Measurements from ENCODE around the gene CNTNAP4.

The CNTNAP4 gene

DNA sequence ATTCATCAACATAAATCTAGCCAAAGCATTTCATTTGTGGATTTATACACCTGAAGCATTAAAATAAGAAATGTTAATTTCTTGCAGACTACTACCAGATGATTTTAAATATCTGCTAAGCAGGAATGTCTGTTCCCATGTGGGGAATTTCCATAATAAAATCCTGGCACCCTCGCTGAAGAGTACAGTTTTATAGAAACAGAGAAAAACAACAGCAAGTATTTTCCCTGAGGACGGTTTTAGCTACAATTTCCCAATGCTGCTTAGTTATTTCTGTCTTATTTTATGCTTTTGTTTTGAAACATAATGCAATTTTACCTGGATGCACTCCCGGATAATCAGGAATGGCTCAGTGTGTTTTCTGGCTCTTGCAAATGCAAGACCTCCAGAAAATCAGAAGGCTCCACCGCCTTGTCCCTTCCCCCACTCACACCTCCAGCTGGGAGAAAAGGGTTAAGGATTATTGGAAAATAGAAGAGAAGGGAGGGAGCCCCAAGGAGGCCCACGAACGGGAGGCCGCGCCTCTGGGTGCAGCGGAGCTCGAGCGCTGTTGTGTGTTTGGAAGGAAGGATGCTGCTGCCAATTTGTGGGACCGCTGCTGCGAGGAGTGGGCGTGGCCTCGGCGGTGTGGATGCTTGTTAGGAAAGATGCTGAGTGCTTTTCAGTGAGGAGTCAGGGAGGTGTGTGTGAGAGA is at the start of gene CNTNAP4:
Gene CNTNAP4, plus strand, starts transcription at position 657 of the 694 bp plus-strand sequence. CDS start 262 bp downstream, outside the sequence.
- DNase-seq (ENCODE audit: low spot score), result no peak

- no peak for DNase-seq (ENCODE audit: low spot score)
Measured at GRCh38 chr16:76228546-76229146, 48.6 kb upstream of the CNTNAP4 start.

GRCh38 chr16:76232704-76233103 is 44.5 kb upstream of the CNTNAP4 start:
- DNase-seq (ENCODE audit: low spot score), result no peak

- DNase-seq (ENCODE audit: low spot score), result no peak
Measured at GRCh38 chr16:76235025-76235424, 42.2 kb upstream of the CNTNAP4 start.

DNA sequence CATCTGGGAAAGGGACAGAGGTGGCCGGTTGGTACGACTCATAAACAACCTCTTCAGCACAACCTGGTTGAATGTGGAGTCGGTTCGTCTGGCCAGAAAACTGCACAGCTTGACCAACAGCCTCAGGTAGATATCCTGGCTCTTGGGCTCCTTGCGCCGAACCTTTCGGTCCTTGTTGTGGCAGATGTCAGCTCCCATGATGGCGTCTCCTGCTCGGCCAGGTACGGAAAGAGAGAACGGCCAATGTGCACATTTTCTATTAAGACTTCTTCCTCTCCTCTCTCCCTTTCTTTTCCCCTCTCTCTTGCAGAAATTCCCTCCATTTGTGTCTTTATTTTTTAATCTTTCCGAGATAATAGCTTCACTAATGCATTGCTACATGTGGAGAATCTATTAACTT is 41.8 kb upstream of the CNTNAP4 start:
- no peak for DNase-seq (ENCODE audit: low spot score)

DNA sequence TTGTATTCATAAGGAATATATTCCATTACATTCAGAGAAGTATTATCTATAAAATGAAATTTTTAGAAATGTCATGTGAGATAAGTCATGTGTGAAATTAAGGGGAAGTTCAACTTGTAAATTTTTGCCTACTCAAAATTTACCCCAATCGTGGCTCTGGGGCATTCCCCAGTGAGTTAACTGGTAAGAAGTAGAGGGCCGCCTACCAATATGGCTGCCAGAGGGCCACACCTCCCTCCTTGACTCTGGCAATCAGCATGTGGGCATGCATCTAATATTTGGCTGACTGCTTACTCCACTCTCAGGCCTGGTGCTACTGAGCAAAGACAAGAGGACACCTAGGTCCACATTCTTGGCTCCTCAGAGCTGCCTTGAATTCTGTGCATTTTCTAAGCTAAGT is 39.7 kb upstream of the CNTNAP4 start:
- no peak for DNase-seq (ENCODE audit: low spot score)

DNA sequence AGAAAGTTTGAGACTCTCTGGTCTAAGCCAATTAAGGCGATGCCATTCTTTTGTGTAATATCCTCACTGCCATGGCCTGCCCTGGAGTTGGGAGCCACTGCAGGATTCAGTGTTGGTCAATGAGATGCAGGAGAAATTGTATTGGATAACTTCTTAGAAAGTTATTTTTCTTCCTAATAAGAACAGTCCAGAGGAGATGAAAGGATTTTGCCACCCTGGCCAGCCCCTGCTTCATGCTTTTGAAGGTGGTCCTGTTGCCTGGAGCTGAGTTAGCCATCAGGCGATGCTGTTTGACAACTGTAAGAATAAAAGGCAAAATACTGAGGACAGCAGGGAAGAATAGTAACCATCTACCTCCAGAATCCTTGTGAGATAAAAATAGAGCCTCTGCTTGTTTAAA is 35.4 kb upstream of the CNTNAP4 start:
- DNase-seq (ENCODE audit: low spot score), result no peak

DNA sequence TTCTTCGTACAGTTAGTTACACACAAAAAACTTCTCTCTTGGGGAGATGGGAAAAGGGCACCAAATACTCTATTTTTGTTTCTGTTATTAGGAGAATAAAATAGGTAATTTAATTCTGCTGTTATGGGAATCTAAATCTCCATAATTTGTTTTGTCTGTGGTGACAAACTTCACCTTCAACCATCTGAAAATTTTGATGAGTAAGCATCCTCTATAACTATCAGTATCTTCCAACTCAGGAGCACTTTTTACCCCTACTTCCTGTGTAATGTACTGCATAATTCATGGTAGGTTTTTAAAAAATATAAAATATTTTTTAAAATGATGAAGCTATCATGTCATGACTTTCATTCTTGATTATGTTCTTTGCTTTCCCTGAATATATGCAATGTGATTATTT is 33.6 kb upstream of the CNTNAP4 start:
- no peak for DNase-seq (ENCODE audit: low spot score)

GRCh38 chr16:76246587-76246986 is 30.6 kb upstream of the CNTNAP4 start:
- DNase-seq (ENCODE audit: low spot score), result no peak

- DNase-seq (ENCODE audit: low spot score), result no peak
Measured at GRCh38 chr16:76265434-76266045, 11.7 kb upstream of the CNTNAP4 start.

GRCh38 chr16:76268824-76269223 is 8.4 kb upstream of the CNTNAP4 start:
- DNase-seq (ENCODE audit: low spot score), result no peak

GRCh38 chr16:76277460-76278030 is 344 bp downstream of the CNTNAP4 start:
- no peak for DNase-seq (ENCODE audit: low spot score)

DNA sequence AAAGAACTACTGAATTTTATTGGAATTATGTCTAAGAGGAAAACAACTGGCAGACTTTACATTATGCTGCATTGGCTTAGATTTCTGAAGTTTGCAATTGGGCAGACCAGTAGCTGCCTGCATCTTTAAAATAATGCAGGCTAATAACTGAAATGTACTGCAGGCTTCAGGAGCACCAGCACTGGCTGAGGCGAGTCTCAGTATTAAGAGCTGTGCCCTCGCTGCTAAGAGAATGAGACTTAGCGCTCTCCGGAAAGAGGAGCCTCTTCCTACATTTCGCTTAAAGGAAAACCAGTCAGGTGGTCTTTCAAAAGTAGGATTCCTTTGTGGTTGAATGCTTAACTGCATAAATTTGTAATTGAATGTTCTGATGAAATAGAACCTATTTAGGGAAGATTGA is 885 bp downstream of the CNTNAP4 start:
- no peak for DNase-seq (ENCODE audit: low spot score)

GRCh38 chr16:76278980-76279379 is 1.8 kb downstream of the CNTNAP4 start:
- DNase-seq (ENCODE audit: low spot score), result no peak

DNA sequence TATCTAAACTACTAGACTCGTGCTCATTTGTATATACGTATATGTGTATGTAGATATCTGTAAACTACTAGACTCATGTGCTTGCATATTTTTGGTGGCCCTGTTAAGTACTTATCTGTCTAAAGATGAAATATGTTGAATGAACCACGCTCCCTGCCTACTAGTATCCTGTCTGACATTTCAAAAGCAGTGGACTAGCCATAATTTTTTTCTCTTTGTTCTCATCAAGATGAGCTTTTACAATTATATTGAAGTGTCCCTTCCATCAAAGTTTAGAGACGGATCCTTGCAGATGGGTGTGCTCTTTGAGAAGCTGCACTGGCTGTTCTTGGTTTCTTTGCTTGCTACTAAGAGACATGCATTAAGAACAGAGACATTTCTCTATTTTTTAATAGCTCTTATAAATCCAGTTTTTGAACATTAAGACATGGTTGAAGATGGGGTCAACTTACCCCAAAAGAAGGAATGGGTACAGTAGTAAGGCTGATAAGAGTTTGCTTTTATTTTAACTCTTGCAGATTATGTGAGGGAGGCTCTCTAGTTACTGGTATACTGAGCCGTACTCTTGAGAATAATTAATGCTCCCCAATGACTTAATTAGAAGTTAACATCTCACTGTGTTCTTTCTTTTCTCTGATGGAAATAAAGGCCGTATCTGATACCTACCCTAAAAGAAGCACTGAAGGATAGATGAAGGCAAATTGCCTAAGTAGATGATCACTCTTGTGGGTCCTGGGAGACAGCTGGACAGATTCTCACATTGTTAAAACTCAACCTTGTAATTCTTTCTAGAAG is 3.4 kb downstream of the CNTNAP4 start:
- no peak for DNase-seq (ENCODE audit: low spot score)

- no peak for DNase-seq (ENCODE audit: low spot score)
Measured at GRCh38 chr16:76287466-76287865, 10.3 kb downstream of the CNTNAP4 start.

DNA sequence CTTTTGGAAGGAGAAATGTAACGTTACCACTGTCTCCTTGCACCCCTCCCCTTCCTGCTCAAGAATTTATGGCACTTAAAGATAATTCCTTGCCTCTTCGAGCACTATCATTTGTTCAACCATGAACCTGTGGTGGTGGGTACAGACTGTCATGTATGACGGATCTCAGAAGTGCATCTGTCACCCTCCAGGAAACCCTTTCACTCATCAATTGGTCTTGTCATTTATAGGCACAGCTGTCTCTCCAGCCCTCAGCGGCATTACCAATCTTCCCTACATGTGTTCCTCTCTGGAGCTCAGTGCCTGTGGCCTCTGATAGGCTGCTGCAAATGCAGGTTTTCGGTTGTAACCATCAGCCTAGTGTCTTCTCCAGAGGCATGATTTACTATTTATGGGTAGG is 15.0 kb downstream of the CNTNAP4 start:
- no peak for DNase-seq (ENCODE audit: low spot score)

DNA sequence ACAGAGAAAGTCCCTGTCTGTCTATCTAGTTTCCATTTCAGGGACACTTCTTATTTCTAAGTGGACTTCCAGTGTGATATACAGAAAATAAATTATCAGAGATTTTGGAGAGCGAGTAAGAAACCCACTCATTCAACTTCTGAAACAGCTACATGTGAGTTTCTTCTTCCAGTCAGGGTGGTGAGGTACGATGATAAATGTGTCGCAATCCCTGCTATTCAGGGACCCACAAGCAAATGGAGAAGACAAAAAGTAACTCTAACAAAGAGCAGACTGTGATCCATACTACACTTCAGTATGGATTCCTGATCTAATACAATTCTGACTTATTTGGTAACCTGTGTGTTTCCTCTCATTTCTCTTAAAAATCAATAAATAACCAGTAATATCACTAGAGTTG is 16.8 kb downstream of the CNTNAP4 start:
- DNase-seq (ENCODE audit: low spot score), result no peak

DNA sequence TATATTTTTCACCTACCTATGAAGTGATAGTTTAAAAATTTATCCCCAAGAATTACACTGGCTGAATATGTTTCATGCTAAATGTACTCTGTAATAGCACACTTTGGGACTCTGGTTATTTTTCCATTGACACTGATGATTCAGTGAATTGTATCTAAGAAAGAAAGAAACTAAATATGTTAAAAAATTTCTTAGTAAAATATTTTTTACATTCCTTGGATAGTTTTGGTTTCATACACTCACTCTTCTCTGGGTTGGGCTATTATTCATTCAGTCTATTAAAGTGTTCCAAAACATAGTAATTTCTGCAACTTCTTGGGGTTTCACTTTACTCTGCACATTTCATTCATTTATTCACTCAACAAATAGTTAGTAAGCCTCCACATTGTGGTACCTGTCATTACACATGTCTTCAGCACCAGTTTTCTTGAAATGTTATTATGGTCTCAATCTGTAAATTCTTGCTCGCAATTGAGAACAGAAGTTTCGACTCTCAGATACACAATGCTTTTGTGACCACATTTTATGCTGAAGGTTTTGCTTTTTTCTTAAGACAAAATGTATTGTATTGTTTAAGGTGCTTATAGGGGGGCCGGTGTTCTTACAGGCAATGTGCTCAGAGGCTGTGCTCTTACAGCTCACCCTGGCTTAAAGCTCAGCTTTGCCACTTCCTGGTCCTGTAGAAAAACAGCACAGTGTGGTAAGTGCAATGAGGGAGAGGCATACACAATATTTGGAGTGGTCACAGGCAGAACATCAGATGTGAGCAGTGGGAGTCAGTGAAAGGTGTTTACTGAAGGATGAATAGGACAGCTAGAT is 17.4 kb downstream of the CNTNAP4 start:
- DNase-seq (ENCODE audit: low spot score), result no peak

DNA sequence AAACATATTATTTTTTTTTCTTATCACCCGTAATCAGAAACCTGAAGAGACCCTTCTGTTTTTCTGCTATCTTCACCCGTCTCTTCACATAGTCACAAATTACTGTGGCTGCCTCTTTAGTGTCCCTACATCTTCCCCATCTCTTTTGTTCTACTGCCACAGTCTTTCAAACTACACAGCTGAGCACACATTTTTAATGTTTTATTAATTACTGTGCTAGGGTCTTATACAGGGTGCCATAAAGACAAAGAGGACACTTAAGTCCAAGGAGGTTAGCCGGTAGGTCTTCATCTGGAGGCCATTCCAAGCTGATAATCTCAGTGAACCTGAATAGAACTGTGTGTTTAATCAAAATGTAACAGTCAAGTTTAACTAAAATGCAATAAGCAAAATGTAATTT is 20.7 kb downstream of the CNTNAP4 start:
- DNase-seq (ENCODE audit: low spot score), result no peak

- DNase-seq (ENCODE audit: low spot score), result no peak
Measured at GRCh38 chr16:76303637-76304314, 26.6 kb downstream of the CNTNAP4 start.
